GM21528 (cell line): ENCODE results near the gene SLTM.
"Not testable (repeated sequence)": the region's sequence is repeated elsewhere in the genome, so short reads cannot be mapped to it uniquely, and the experiment has no call there.

ENCODE experiments used
- ATAC-seq: cut with Tn5 transposase; IDR thresholded peaks from one replicate; pipeline ENCODE4 v1.9.1; 2021; ENCODE audit warnings: mild to moderate bottlenecking, moderate library complexity; ENCODE audit not compliant: unreplicated experiment, low FRiP score

Gene SLTM

DNA sequence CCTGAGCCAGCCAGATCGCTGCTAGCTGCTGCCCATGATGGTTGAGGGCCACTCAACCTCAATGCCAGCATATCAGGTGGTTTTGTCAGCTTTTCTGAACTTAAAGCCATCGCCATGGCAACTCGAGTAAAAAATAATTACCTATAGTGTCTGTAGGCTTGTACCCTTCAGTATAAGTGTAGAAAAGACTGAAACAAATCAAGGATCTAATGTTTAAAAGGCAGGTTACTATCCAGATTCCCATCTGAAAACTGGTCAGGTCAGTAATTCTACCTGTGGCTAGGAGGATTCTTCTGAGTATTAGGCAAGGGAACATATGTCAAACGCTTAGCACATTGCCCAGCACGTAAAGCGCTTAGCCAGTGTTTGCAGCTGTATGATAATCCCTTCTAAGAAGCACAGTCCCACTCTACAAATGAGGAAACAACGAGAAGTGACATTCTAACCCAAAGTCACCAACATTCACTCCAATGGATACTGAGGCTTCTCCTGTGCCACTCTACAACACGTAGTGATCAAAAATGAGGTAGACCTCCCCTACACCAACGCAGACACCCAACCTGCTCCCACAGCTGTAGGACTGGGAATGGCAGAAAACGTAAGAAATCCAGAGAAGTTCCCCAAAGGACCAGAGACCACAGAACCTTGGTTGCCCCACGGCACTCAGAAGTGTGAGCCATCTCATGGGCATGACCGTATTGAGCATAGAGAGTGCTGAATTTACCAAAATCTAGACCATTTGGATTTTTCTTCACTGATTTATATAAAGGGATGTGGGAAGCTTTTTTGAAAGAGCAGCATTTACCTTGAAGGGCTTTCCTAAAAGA, 55.3 kb downstream of the SLTM start:
- no peak for ATAC-seq

DNA sequence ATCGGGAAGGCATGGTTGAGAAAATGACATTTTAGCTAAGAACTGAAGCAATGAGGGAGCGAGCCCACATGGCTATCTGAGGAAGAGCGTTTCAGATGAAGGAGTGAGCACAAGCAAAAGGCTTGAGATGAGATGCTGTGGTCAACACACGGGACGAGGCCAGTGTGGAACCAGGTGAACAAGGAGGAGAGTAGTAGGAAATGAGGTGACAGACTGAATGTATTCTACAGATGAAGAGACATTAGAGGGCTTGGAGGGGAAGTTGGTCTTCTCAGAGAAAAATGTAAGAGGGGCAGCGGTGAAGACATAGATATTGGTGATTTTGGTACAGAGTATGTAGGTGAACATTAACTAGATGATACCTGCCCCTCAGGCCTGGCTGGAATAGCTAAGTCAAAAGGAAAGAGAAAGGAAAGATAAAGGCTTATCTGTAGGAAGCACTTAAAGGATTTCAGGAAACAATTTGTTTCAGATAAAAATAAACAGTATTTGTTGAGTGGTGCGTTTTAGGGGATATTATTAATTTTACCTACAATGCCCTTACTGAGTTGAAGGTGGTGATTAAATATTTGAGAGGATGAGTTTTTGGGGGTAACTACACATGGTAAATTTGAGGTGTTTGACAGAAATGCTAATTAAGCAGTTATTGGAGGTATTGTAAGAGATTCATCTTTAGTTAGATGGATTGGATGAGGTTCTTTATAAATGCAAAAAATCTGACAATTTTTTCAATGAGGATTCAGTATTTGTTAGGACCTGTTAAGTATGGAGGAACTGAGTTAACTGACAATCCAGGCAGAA, 57.0 kb downstream of the SLTM start:
- no peak for ATAC-seq

DNA sequence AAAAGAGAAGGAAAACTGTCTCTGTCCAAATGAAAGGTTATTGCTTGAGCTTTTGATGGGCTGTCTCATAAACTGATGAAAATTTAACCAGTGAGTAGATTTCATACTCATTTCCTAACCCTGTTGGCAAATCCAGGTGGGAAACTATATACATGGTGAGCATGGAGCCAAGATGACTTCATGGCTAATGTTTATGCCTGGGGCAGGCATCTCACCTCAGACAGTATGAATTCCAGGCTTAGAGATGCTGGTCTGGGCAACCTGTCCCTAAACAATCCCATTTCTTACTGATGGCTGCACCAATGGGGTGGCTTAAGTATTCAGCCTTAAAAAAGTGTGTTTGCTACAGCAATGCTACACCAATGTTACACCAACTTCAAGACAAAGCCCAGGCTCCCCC, 58.1 kb downstream of the SLTM start:
- no peak for ATAC-seq

DNA sequence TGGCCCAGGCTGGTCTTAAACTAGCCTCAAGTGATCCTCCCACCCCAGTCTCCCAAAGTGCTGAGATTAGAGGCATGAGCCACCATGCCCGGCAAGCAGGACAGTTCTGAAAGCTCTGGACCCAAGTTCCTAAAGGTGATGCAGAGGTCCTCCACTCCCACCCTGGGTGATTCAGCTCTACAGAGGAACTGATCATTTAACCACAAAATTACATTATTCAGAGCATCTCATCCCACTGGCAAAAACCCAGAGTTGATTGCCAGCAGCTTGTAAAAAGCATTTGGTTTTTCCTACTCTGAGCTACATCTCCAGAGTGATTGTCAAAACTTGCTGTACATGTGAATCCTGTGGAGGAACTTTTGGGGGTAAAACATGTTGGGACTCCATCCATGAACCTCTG, 60.2 kb downstream of the SLTM start:
- ATAC-seq: no peak

DNA sequence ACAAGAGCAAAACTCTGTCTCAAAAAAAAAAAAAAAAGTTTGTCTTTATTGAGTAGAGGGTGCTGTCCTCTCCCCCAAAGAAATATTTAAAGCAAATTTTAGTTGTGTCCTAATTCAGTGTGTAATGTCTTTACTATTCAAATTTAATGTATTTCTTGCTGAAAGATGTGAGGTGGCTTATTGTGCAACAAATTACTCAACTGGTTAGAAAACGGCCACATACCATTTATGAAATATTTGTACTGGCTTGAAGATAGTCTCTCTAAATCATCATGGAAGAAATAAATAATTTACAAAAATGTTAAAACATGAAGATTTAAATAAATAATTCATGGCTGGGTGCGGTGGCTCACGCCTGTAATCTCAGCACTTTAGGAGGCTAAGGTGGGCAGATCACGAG, 63.0 kb downstream of the SLTM start:
- ATAC-seq: no peak

DNA sequence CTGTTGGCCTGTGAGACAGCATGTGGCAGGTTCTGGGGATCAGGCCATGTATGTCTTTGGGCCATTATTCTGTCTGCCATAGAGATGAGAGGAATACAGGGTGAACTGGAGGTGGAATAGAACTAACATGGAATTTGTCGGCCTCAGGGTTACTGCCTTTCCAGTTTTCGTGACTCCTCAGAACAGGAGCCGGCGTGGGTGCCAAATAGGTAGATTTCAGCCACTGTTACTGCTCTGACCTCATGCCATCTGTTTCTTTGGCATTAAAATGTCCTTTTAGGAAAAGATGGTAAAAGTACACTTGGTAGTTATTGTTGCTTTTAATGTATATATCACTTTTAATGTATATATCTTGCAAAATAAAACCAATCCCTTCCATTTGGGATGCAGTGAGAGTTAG, 65.6 kb downstream of the SLTM start:
- ATAC-seq: no peak

DNA sequence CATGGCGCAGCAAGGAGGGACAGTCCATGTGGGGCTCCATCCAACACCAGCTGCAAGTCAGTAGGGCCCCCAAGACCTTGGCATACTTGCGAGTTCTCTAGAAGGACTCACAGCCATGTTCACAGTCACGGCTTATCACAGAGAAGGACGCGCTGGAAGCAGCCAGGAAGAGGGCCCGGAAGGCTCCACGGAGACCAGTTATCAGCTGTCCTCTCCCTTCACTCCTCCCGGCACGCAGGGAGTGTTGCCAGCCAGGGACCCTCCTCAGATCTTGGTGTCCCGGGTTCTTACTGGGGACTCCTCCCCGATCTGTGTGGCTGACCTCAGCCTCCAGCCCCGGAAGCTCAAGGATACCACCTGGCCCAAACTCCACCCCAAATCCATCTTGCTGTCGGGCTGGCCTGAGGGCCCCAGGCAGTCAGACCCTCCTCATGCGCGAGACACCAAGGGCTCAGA, 68.0 kb downstream of the SLTM start:
- no peak for ATAC-seq

DNA sequence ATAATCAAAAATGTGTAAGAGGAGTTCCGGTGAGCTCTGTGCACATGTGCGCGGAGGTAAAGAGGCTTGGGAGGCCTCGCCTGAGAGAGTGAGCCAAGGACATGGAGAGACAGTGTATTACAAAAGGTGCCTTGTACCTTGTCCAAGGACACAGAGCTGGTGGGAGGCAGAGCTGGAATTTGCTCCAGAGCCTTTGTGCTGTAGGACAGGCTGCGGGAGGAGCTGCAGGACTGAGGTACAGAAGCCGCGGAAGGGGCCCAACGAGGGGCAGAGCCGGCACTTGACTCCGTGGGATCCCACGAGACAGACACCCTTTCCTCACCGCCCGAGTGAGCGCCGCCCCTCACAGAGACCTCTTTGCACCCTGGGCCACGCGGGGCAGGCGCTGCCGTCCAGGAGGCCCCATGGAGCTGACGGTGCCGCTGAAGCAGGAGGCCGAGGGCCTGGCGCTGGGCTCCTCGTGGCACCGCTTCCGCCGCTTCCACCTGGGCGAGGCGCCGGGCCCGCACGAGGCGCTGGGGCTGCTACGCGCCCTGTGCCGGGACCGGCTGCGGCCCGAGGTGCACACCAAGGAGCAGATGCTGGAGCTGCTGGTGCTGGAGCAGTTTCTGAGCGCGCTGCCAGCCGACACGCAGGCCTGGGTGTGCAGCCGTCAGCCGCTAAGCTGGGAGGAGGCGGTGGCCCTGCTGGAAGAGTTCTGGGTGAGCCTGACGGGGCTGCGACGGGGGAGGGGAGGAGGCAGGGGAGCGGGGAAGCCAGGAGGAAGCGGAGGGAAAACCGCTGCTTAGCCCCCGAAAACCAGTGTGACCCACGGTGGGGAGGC, 68.7 kb downstream of the SLTM start:
- ATAC-seq: no peak

DNA sequence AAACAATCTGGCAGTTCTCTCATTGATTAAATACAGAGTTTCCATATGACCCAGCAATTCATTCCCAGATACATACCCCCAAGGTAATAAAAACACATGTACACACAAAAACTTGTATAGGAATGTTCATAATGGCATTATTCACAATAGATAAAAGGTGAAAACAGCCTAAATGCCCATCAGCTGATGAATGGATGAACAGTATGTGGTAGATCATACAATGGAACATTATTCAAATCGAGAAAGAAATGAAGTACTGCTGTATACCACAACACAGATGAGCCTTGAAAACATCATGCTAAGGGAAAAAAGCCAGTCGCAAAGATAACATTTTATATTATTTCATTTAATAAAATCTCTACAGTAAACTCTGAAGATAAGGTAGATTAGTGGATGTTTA, 71.2 kb downstream of the SLTM start:
- ATAC-seq: no peak

DNA sequence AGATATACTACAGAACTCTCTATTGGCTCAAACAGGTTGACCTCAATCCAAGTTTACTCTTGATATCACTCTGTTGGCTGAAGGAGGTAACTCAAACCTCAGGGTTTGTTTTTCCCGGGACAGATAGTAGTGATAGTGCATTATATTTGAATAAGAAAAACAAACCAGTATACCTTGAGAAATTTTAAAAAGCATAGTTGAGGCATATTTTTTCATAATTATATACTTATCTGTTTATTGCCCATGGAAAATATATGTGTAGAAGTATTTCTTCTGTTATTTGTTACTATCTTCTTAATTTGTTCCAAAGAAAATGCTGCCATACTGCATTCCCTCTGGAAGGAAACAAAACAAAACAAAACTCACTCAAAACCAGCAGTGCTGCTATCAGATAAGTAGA, 76.9 kb downstream of the SLTM start:
- not testable (repeated sequence) for ATAC-seq

DNA sequence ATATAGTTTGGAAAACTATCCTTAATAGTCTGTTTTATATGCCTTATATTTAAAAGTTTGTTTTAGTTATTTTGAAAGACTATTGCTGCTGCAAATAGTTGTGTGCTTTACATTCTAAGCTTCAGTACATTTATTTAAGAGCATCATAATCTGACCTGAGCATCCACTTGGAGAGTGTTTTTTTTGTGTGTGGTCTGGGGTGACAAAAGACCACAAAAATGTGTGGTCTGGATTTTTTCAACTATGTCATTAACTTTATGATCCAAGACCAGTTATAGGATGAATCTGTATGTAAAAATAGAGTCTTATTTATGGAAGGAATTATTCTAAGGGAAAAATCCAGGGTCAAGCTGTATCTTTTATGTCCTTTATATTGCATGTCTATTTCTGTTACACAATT, 77.4 kb downstream of the SLTM start:
- no peak for ATAC-seq

DNA sequence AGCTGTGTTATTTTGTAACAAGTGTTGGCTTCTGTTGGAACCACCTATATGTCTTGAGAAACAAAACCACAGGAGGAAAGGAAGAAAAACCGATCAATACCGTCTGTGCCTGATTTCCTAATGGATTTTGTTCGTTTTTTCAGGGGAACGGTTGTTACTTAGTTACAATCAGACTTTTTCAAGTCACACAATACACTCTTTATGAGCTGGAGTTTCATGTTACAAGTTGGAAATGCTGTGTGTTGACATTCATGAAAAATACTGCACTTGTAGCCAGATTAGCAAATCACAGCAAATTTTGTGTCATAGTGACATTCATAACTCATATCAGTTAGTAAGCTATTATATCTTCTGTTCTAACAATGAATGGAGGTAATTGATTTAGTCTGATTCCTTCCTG, 78.9 kb downstream of the SLTM start:
- no peak for ATAC-seq

DNA sequence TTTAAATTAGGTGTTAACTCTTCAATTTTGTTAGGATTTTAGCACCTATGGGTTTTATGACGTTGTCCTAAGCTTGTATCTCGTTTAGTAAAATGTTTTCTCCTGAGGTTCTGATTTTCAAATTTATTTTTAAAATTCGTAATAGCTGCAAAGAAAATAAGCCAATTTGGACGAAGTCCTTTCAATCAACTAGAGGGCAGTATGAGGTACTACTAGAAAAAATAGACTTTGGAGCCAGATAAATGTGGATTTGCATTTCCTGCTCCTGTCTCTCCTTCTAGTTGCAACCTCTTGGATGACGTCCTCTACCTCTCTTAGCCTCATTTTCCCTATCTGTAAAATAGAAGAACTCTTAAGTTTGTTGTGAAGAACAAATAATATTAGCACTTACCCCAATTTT, 81.1 kb downstream of the SLTM start:
- no peak for ATAC-seq

DNA sequence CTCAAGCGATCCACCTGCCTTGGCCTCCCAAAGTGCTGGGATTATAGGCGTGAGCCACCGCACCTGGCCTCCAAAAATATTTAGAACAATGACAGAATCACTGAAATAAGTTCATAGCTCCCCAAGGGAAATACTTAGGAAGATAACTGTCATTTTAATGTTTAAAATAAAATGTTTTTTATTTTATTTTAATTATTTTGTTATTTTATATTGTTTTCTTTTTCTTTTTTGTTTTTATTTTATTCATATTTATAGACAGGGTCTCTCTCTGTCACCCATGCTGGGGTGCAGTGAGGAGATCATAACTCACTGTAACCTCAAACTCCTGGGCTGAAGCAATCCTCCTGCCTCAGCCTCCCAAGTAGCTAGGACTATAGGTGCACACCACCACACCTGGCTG, 82.3 kb downstream of the SLTM start:
- not testable (repeated sequence) for ATAC-seq

DNA sequence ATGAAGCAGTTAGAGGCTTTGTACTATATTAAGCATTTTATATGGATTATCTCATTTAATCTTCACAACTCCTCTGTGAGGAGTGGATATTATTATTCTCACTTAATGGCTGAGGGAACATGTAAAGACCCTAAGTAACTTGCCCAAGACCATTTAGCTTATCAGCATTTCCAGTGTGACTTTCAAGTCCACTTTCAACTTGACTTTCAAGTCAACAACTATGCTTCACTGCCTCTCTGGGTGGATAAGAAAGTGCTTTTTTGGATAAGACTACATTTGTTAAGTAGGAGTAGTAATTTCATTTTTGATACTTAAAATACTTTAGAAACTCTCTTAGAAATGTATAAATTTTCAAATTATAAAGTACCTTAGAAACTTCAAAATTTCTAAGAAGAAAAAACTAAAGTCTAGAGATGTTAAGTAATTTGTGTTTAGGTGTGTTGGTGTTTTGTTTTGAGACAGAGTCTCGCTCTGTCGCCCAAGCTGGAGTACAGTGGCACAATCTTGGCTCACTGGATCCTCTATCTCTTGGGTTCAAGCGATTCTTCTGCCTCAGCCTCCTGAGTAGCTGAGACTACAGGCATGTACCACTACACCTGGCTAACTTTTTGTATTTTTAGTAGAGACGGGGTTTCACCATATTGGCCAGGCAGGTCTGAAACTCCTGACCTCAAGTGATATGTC, 90.6 kb downstream of the SLTM start:
- ATAC-seq: no peak

DNA sequence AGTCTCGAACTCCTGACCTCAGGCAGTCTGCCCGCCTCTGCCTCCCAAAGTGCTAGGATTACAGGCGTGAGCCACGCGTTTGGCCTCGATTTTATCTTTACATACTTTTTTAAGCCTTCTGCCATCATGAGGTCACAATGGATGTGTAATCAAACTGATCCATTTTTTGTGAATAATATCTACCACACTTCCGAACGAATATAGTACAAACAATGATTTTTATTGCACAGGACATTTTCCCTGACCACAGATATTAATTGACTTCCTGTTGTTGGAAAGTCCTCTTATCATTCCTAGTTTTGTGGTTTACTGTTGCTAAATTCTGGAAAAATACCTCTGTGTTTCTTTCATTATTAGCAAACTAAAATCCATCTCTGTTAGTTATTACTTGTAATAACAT, 93.4 kb downstream of the SLTM start:
- ATAC-seq: no peak

DNA sequence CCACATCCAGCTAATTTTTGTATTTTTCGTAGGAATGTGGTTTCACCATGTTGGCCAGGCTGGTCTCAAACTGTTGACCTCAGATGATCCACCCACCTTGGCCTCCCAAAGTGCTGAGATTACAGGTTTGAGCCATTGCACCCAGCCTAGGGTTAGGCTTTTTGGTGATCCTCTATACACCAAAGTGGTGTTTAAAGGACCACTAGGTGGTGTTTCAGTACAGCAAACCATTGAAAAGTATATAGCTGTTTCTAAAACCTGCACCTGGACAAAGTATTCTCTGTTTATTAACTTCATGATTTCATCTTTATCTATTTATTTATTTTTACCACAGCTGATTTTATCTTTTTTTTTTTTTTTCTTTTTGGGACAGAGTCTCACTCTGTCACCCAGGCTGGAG, 94.0 kb downstream of the SLTM start:
- no peak for ATAC-seq

DNA sequence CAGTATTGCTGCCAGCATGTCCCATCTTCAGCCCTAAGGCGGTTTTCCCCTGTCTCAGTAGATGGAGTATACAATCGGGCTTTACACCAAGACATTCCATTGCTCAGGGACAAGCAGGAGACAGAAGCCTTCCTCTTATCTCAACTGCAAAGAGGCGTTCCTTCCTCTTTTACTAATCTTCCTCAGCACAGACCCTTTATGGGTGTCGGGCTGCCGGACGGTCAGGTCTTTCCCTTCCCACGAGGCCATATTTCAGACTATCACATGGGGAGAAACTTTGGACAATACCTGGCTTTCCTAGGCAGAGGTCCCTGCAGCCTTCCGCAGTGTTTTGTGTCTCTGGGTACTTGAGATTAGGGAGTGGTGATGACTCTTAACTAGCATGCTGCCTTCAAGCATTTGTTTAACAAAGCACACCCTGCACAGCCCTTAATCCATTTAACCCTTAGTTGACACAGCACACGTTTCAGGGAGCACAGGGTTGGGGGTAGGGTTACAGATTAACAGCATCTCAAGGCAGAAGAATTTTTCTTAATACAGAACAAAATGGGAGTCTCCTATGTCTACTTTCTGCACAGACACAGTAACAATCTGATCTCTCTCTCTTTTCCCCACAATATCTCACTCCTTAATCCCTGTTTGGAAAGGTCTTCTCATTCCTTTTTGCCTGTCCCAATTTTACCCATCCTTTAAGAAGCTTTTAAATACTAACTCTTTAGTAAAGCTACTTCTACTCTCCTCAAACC, 99.6 kb downstream of the SLTM start:
- ATAC-seq: not testable (repeated sequence)

DNA sequence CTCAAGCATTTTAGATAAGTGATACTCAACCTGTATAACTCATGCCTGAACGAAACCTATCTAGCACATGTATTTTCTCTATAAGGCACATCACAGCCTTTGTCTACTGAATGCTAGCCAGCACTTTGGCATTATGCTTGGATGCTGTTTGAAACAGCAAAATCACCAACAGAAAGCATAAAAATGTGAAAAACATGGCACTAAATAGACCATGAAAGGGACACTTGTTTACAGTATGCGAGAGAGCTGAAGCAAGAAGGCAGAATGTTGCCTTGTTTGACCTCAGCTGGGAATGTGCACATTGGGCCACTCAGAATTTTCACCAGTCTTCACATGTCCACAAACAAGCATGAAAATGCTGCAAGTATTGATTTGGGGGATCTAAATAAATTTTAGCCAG, 102.9 kb downstream of the SLTM start:
- no peak for ATAC-seq
